ENCODE measurements around the gene BTNL8.

Gene BTNL8

DNA sequence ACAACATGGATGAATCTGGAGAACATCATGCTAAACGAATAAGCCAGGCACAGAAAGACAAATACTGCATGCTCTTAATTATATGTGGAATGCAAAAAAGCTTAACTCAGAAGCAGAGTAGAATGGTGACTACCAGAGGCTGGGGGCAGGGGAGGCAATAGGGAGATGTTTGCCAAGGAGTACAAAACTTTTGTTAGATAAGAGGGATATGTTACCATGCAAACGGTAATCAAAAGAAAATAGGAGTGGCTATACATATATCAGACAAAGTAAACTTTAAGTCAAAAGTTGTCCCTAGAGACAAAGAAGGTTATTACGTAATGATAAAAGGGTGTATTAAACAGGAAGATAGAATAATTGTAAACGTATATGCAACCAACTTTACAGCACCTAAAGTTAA is 71.9 kb downstream of the BTNL8 start:
- DNase-seq = no peak

DNA sequence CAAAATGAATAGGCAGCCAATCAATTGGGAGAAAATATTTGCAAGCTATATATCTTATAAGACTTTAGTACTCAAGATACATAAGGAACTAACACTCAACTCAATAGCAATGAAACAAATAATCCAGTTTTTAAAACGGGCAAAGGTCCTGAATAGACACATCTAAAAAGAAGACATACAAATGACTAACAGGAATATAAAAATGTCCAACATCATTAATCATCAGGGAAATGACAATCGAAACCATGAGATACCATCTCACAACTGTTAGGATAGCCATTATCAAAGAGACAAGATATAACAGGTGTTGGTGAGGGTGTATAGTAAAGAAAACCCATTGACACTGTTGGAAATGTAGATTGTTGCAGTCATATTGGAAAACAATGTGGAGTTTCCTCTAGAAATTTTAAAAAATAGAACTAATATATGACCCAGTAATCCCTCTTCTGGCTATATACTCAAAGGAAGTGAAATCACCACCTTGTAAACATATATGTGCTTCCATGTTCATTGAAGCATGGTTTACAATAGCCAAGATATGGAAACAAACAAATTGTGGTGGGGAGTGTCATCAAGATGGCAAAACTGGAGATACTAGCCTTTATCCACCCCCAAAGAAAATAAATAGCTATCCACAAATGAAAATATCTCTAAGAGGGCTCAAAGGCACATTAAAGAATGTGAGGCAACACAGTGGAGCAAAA is 75.8 kb downstream of the BTNL8 start:
- no peak for DNase-seq

DNA sequence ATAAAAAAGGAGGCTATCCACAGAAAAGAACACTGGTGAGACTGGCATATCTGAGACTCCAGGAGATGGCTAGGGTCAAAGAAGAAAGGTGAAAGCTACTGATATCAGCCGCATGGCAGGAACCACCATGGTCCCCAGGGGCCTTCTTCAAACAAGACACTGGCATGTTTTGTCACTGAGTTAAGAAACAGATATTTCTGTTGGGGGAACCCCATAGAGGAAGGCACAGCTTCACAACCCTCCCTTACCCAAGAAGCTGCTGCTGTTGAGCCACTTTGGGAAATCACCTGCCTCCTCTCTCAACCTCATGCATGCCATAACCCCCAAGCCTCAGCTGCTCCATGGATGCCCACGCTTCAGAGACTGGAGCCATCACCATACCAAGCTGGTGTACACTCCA is 76.4 kb downstream of the BTNL8 start:
- DNase-seq = no peak

DNA sequence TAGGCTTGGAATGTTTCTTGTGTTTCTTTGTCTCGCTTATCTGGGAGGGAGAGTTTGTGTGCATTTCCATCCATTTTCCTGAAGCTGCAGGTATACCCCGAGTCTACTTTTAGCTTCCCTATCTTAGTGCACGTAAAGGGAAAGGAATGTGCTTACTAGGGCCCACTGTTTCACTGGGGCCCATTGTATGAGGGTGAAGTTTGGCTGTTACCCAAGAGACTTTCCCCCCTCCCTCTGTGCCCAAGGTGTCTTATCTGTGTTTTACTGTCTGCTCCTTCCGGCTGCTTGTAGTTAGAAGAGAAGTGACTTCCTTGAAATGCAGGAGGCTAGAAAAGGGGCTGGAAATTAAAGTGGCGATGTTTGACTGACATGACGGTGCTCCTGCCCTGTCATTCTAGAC is 77.6 kb downstream of the BTNL8 start:
- no peak for DNase-seq

GRCh38 chr5:180977852-180978251 is 78.9 kb downstream of the BTNL8 start:
- no peak for DNase-seq

- DNase-seq = no peak
Observed at GRCh38 chr5:180982008-180982741, 83.2 kb downstream of the BTNL8 start.

DNA sequence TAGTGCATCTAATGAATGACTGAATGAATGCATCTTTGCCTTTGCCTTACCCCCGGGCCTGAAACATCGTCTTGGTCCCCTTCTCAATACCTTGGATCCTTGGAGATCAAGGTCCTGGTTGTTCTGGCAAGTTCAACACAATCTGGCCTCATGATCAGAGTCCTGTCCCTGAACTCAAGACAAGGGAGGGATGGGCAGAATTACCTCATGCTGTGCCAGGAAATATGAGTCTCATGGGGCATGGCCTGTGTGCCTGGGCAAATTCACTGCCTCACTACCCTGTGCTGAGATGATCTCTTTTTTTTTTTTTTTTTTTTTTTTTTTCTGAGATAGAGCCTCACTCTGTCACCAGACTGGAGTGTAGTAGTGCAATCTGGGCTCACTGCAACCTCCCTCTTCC is 89.1 kb downstream of the BTNL8 start:
- DNase-seq = no peak

DNA sequence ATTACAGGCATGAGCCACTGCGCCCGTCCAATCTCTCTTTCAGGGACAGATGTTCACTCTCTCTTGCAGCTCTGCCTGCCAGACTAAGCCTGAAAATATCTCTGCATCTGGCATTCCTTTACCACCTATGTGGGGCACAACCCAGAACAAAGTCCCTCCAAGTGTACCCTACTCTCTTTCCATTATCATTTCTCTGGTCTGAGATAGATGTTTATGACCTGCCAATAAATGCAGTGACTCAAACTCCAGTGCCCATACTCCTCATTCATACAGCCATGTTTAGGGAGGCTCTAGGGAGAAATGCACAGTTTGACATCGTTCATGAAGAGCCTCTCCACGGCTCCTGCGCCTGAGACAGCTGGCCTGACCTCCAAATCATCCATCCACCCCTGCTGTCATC is 89.6 kb downstream of the BTNL8 start, which contains the start of gene BTNL3:
TSS of gene BTNL3 (plus strand) at position 255 of the 400 bp plus-strand sequence. CDS start 183 bp downstream, outside the sequence.
- no peak for DNase-seq

GRCh38 chr5:180990086-180990881 is 91.3 kb downstream of the BTNL8 start:
- DNase-seq = no peak

GRCh38 chr5:180990882-180991242 is 91.9 kb downstream of the BTNL8 start:
- no peak for DNase-seq

Data from NCI-H1105 treated with DMSO at 0.1 percent for 48 hours (cell line).